Measurements from ENCODE around the gene RALGPS1. TPM values are rescaled to one million over a fixed set of nuclear protein-coding genes. Genes with fewer than 3 reads are reported as not detected.

The RALGPS1 gene
- total RNA-seq, 4 donors from 2014 or later: 7.3 to 22.4 (median 15.4) TPM

- no peak for DNase-seq (ENCODE audit: low spot score in 2 of 2)
- intact Hi-C loops (cut with DNase I; ENCODE audit: low total_unique reads): no loop called here
- TF ChIP-seq POLR2A (IDR thresholded peaks at IDR 0.05): no peak
- TF ChIP-seq CTCF (IDR thresholded peaks at IDR 0.05): no peak
- no peak overlapping the region for H3K4me3 ChIP-seq (ENCODE audit: low read depth, poor library complexity, severe bottlenecking)
- 83 to 86% methylated on average over 7 of the region's 7 CpGs for WGBS, 2 donors
Observed at GRCh38 chr9:127104581-127105311, 190.2 kb downstream of the RALGPS1 start.

- no peak overlapping the region for H3K4me3 ChIP-seq (ENCODE audit: low read depth, poor library complexity, severe bottlenecking)
- no peak for DNase-seq (ENCODE audit: low spot score in 2 of 2)
- no peak for TF ChIP-seq CTCF (IDR thresholded peaks at IDR 0.05)
- no peak for TF ChIP-seq POLR2A (IDR thresholded peaks at IDR 0.05)
- 79 to 85% methylated on average over 7 of the region's 7 CpGs for WGBS, 2 donors
- intact Hi-C loops (cut with DNase I; ENCODE audit: low total_unique reads): no loop called here
Observed at GRCh38 chr9:127105805-127106465, 191.4 kb downstream of the RALGPS1 start.

- H3K4me3 ChIP-seq (ENCODE audit: low read depth, poor library complexity, severe bottlenecking): no peak overlapping the region
- WGBS, 2 donors: 80 to 83% methylated on average over 4 of the region's 4 CpGs
- DNase-seq (ENCODE audit: low spot score in 2 of 2): no peak
- intact Hi-C loops (cut with DNase I; ENCODE audit: low total_unique reads): no loop called here
- TF ChIP-seq CTCF (IDR thresholded peaks at IDR 0.05) (no peak), POLR2A (IDR thresholded peaks at IDR 0.05) (no peak)
Observed at GRCh38 chr9:127106466-127106855, 191.9 kb downstream of the RALGPS1 start.

GRCh38 chr9:127107171-127107928 is 192.8 kb downstream of the RALGPS1 start:
- TF ChIP-seq POLR2A (IDR thresholded peaks at IDR 0.05) (no peak), CTCF (IDR thresholded peaks at IDR 0.05) (no peak)
- intact Hi-C loops (cut with DNase I; ENCODE audit: low total_unique reads): no loop called here
- no peak overlapping the region for H3K4me3 ChIP-seq (ENCODE audit: low read depth, poor library complexity, severe bottlenecking)
- DNase-seq (ENCODE audit: low spot score in 2 of 2): no peak
- WGBS, 2 donors: 76 to 83% methylated on average over 11 of the region's 11 CpGs

- no peak for DNase-seq (ENCODE audit: low spot score in 2 of 2)
- WGBS, 2 donors: 89 to 95% methylated on average over 38 of the region's 38 CpGs
- intact Hi-C loops (cut with DNase I; ENCODE audit: low total_unique reads): no loop called here
- TF ChIP-seq CTCF (IDR thresholded peaks at IDR 0.05) (no peak), POLR2A (IDR thresholded peaks at IDR 0.05) (no peak)
- H3K4me3 ChIP-seq (ENCODE audit: low read depth, poor library complexity, severe bottlenecking): no peak overlapping the region
Observed at GRCh38 chr9:127107929-127108876, 193.6 kb downstream of the RALGPS1 start.

Measured in lower leg skin (tissue), 4 donors.